ENCODE measurements around the gene ASPN.

DNA sequence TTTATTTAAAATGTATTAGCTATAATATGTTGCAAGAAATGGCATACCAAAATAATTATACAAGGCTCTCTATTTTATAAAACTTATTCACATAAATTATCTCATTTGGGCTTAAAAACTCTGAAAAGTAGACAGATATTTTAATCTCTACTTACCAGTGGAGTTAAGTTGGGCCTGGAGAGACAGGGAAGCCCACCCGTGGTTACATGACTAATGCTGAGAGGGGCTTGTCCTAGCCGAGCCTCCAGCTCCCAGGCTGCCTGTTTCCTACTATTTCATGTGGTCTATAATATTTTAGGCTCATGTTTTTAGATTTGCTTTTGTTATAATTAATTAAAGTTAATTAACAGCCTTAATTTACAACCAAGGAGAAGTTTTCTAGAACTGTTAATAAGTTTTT lies 20.9 kb upstream of the ASPN start:
- TF ChIP-seq, protein P1, sequence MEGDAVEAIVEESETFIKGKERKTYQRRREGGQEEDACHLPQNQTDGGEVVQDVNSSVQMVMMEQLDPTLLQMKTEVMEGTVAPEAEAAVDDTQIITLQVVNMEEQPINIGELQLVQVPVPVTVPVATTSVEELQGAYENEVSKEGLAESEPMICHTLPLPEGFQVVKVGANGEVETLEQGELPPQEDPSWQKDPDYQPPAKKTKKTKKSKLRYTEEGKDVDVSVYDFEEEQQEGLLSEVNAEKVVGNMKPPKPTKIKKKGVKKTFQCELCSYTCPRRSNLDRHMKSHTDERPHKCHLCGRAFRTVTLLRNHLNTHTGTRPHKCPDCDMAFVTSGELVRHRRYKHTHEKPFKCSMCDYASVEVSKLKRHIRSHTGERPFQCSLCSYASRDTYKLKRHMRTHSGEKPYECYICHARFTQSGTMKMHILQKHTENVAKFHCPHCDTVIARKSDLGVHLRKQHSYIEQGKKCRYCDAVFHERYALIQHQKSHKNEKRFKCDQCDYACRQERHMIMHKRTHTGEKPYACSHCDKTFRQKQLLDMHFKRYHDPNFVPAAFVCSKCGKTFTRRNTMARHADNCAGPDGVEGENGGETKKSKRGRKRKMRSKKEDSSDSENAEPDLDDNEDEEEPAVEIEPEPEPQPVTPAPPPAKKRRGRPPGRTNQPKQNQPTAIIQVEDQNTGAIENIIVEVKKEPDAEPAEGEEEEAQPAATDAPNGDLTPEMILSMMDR (IDR thresholded peaks at IDR 0.05; ENCODE audit: poor library complexity, severe bottlenecking) = no peak
- no peak for TF ChIP-seq RAD21 (conservative IDR thresholded peaks at IDR 0.05)
- TF ChIP-seq, protein P2, sequence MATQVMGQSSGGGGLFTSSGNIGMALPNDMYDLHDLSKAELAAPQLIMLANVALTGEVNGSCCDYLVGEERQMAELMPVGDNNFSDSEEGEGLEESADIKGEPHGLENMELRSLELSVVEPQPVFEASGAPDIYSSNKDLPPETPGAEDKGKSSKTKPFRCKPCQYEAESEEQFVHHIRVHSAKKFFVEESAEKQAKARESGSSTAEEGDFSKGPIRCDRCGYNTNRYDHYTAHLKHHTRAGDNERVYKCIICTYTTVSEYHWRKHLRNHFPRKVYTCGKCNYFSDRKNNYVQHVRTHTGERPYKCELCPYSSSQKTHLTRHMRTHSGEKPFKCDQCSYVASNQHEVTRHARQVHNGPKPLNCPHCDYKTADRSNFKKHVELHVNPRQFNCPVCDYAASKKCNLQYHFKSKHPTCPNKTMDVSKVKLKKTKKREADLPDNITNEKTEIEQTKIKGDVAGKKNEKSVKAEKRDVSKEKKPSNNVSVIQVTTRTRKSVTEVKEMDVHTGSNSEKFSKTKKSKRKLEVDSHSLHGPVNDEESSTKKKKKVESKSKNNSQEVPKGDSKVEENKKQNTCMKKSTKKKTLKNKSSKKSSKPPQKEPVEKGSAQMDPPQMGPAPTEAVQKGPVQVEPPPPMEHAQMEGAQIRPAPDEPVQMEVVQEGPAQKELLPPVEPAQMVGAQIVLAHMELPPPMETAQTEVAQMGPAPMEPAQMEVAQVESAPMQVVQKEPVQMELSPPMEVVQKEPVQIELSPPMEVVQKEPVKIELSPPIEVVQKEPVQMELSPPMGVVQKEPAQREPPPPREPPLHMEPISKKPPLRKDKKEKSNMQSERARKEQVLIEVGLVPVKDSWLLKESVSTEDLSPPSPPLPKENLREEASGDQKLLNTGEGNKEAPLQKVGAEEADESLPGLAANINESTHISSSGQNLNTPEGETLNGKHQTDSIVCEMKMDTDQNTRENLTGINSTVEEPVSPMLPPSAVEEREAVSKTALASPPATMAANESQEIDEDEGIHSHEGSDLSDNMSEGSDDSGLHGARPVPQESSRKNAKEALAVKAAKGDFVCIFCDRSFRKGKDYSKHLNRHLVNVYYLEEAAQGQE (IDR thresholded peaks at IDR 0.05; ENCODE audit: borderline replicate concordance) = no peak
- no peak for TF ChIP-seq EP300 (conservative IDR thresholded peaks at IDR 0.05; ENCODE audit: poor library complexity, severe bottlenecking)
- no peak for TF ChIP-seq EZH2 (IDR thresholded peaks at IDR 0.05; ENCODE audit: borderline replicate concordance, insufficient read depth, low read length, poor library complexity, severe bottlenecking)
- no peak for TF ChIP-seq SMC3 (conservative IDR thresholded peaks at IDR 0.05; ENCODE audit: poor library complexity)
- no peak for TF ChIP-seq MXI1 (conservative IDR thresholded peaks at IDR 0.05; ENCODE audit: poor library complexity, severe bottlenecking)
- no peak for TF ChIP-seq POLR2AphosphoS5 (IDR thresholded peaks at IDR 0.05)

Data from neural cell (in vitro differentiated cells).